ENCODE data around the gene ZNF106.

DNA sequence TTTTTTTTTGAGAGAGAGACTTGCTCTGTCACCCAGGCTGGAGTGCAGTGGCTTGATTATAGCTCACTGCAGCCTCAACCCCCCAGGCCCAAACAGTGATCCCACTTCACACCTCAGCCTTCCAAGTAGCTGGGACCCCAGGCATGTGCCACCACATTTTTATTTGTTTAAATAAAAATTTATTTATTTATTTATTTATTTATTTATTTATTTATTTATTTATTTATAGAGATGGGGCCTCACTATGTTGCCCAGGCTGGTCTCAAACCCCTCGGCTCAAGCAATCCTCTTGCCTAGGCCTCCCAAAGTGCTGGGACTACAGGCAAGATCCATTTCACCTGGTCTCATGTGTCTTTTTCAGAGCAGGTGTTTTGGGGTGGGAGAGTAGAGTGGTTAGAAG, 116.1 kb downstream of the ZNF106 start:
- TF ChIP-seq, protein P1, sequence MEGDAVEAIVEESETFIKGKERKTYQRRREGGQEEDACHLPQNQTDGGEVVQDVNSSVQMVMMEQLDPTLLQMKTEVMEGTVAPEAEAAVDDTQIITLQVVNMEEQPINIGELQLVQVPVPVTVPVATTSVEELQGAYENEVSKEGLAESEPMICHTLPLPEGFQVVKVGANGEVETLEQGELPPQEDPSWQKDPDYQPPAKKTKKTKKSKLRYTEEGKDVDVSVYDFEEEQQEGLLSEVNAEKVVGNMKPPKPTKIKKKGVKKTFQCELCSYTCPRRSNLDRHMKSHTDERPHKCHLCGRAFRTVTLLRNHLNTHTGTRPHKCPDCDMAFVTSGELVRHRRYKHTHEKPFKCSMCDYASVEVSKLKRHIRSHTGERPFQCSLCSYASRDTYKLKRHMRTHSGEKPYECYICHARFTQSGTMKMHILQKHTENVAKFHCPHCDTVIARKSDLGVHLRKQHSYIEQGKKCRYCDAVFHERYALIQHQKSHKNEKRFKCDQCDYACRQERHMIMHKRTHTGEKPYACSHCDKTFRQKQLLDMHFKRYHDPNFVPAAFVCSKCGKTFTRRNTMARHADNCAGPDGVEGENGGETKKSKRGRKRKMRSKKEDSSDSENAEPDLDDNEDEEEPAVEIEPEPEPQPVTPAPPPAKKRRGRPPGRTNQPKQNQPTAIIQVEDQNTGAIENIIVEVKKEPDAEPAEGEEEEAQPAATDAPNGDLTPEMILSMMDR (IDR thresholded peaks at IDR 0.05; ENCODE audit: low read depth, low read length) = no peak
- TF ChIP-seq POLR2A (IDR thresholded peaks at IDR 0.05; ENCODE audit: extremely low read depth, insufficient read length) = no peak
- no peak for TF ChIP-seq MYC (IDR thresholded peaks at IDR 0.05; ENCODE audit: low read depth, low read length)
- TF ChIP-seq, protein P2, sequence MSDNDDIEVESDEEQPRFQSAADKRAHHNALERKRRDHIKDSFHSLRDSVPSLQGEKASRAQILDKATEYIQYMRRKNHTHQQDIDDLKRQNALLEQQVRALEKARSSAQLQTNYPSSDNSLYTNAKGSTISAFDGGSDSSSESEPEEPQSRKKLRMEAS (IDR thresholded peaks at IDR 0.05; ENCODE audit: low read depth, low read length) = no peak

Measured in NB4 (cell line).